ENCODE results near the gene SSBP3.
"Not testable (repeated sequence)": the region's sequence is repeated elsewhere in the genome, so short reads cannot be mapped to it uniquely, and the experiment has no call there.

SSBP3 gene

DNA sequence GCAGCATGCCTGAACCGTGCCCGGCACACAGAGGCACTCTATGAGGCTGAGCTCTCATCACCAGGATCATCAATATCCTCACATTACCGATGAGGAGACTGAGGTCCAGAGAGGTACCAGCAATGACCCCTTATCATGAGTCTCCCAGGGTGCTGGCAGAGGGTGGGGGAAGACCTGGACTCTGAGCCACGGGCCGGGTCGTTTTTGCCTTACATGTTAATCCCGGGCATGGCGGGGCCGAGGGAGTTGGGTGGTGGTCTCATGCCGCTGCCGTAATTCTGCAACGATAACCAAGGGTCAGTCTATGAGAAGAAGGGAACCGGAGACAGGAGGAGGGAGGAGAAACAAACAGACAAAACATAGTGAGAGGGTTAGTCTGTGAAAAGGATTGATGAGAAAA lies 163.2 kb downstream of the SSBP3 start:
- in situ Hi-C loops (cut with HindIII; ENCODE audit: low pct_unique_long_range_greater_than_20kb, low sequenced_read_pairs) = no loop called here
- no peak for TF ChIP-seq JUND (IDR thresholded peaks at IDR 0.05; ENCODE audit: low read depth)
- DNase-seq (ENCODE audit: low read depth in 1 of 2, low spot score in 1 of 2) = no peak

DNA sequence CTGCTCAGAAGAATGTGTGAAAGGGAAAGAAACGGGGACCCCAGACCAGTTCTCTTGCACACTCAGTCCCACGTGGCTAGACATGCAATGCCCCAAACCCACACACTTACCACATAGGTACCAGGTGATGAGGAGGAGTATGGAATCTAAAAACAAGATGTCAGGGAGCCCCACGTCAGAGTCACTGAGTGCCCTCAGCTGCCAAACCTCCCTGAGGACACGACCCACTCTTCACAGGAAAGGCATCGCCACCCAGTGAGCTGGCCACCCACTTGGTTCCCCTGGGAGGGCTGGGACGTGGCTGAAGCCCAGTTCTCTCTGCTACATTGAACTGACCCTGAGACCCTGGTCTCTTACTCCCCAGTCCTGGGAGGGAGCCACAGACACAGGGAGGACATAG lies 164.8 kb downstream of the SSBP3 start:
- no peak for DNase-seq (ENCODE audit: low read depth in 1 of 2, low spot score in 1 of 2)
- no peak for TF ChIP-seq JUND (IDR thresholded peaks at IDR 0.05; ENCODE audit: low read depth)
- in situ Hi-C loops (cut with HindIII; ENCODE audit: low pct_unique_long_range_greater_than_20kb, low sequenced_read_pairs) = no loop called here

- in situ Hi-C loops (cut with HindIII; ENCODE audit: low pct_unique_long_range_greater_than_20kb, low sequenced_read_pairs) = no loop called here
- no peak for DNase-seq (ENCODE audit: low read depth in 1 of 2, low spot score in 1 of 2)
- TF ChIP-seq JUND (IDR thresholded peaks at IDR 0.05; ENCODE audit: low read depth) = no peak
Measured at GRCh38 chr1:54240741-54241335, 165.4 kb downstream of the SSBP3 start.

DNA sequence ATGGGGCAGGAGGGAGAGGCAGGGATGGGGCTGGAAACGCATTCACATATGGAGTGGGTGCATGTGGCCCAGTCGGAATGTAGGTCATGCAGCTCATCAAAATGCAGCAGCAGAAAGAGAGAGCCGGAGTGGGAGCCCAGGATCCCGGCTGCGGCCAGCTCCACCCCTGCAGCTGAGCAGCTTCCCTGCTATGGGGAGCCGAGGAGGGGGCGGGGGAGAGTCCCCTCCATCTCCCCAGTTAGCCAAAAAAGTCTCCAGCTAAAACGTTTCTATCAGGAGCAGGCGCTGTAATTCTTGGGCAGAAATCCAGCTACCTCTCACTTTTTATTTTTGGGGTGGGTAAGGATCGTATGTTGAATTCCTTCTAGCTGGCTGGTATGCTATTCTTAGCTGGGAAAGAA lies 166.6 kb downstream of the SSBP3 start:
- TF ChIP-seq JUND (IDR thresholded peaks at IDR 0.05; ENCODE audit: low read depth) = no peak
- DNase-seq (ENCODE audit: low read depth in 1 of 2, low spot score in 1 of 2) = no peak
- in situ Hi-C loops (cut with HindIII; ENCODE audit: low pct_unique_long_range_greater_than_20kb, low sequenced_read_pairs) = no loop called here

- no peak for DNase-seq (ENCODE audit: low read depth in 1 of 2, low spot score in 1 of 2)
- TF ChIP-seq JUND (IDR thresholded peaks at IDR 0.05; ENCODE audit: low read depth) = no peak
- in situ Hi-C loops (cut with HindIII; ENCODE audit: low pct_unique_long_range_greater_than_20kb, low sequenced_read_pairs) = no loop called here
Measured at GRCh38 chr1:54239035-54239383, 167.2 kb downstream of the SSBP3 start.

DNA sequence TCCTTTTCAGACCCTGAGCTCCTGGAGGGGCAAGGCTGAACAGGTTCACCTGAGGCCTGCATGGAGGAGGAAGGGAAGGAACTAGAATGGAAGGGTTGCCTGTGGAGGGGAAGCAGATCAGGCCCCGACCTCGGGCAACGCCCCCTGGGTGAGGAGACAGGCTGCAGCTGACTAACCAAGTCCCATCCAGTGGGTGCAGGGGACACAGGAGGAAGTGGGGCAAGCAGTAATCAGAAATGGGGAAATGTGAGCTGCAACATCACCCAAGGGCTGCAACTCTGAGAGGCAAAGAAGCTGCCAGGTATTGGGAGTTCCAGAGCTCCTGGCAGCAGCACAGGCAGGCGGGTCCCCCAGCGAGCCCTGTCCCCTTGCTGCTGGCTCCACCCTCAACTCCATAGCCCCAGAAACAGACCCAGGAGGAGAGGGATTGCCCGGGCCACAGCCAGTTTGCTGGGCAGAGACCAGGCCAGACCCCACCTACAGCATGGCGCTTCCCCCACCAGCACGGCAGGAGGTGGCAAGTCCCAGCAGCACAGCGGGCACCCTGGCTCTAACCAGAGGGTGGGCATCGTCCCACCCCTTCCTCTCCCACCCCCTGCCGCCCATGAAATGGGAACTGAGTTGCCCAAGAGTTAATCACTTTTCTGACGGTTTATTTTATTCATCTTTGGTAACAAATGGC lies 167.7 kb downstream of the SSBP3 start:
- no peak for TF ChIP-seq JUND (IDR thresholded peaks at IDR 0.05; ENCODE audit: low read depth)
- in situ Hi-C loops (cut with HindIII; ENCODE audit: low pct_unique_long_range_greater_than_20kb, low sequenced_read_pairs) = no loop called here
- DNase-seq (ENCODE audit: low read depth in 1 of 2, low spot score in 1 of 2) = no peak

DNA sequence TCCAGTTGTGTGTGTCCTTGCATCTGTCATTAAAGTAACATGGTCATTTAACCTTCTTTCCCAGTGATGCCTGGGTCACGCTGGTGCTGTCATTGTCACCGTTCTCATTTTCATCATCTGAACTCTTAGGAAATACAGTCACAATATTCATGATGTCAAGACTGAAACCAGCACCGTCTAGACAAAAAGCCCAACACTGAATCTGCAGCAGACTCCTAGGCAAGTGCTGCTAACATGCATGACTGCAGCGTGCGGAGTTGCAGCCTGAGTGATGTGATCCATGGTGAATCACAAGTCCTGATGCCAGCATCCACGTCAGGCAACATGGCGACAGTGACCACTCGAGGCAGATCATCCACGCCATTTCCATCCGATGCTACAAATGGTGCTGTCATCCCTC lies 168.6 kb downstream of the SSBP3 start:
- no peak for DNase-seq (ENCODE audit: low read depth in 1 of 2, low spot score in 1 of 2)
- TF ChIP-seq JUND (IDR thresholded peaks at IDR 0.05; ENCODE audit: low read depth) = no peak
- in situ Hi-C loops (cut with HindIII; ENCODE audit: low pct_unique_long_range_greater_than_20kb, low sequenced_read_pairs) = no loop called here

- no peak for TF ChIP-seq JUND (IDR thresholded peaks at IDR 0.05; ENCODE audit: low read depth)
- in situ Hi-C loops (cut with HindIII; ENCODE audit: low pct_unique_long_range_greater_than_20kb, low sequenced_read_pairs) = no loop called here
- DNase-seq (ENCODE audit: low read depth in 1 of 2, low spot score in 1 of 2) = no peak
Measured at GRCh38 chr1:54234284-54234683, 171.9 kb downstream of the SSBP3 start.

- in situ Hi-C loops (cut with HindIII; ENCODE audit: low pct_unique_long_range_greater_than_20kb, low sequenced_read_pairs); DNase-seq (ENCODE audit: low read depth in 1 of 2, low spot score in 1 of 2): not testable (repeated sequence)
Measured at GRCh38 chr1:54233196-54233595, 173.0 kb downstream of the SSBP3 start.

DNA sequence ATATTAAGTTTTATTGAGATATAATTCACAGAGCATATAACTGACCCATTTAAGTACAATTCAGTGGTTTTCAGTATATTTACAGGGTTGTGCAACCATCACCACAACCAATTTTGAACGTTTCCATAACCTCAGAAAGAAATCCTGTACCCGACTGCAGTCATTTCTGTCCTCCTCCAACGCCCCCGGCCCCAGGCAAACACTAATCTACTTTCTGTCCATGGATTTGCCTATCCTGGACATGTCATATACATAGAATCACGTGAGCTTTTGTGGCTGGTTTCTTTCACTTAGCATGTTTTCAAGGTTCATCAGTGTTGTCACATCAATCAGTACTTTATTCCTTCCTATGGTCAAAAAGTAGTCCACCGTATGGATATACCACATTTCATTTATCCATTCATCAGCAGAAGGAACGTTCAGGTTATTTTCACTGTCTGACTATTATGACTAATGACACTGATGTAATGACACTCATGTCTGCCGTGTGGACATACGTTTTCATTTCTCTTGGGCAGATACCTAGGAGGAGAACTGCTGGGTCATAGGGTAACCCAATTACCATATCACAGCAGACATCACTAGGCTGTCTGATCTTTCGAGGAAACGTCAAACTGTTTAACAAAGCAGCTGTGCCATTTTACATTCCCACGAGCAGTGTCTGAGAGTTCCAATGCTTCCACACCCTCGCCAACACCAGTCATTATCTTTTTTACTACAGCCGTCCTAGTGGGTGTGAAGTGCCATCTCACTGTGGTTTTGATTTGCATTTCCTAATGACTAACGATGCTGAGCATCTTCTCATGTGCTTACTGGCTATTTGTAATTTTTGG lies 175.5 kb downstream of the SSBP3 start:
- in situ Hi-C loops (cut with HindIII; ENCODE audit: low pct_unique_long_range_greater_than_20kb, low sequenced_read_pairs) = no loop called here
- DNase-seq (ENCODE audit: low read depth in 1 of 2, low spot score in 1 of 2) = no peak
- TF ChIP-seq JUND (IDR thresholded peaks at IDR 0.05; ENCODE audit: low read depth) = no peak

DNA sequence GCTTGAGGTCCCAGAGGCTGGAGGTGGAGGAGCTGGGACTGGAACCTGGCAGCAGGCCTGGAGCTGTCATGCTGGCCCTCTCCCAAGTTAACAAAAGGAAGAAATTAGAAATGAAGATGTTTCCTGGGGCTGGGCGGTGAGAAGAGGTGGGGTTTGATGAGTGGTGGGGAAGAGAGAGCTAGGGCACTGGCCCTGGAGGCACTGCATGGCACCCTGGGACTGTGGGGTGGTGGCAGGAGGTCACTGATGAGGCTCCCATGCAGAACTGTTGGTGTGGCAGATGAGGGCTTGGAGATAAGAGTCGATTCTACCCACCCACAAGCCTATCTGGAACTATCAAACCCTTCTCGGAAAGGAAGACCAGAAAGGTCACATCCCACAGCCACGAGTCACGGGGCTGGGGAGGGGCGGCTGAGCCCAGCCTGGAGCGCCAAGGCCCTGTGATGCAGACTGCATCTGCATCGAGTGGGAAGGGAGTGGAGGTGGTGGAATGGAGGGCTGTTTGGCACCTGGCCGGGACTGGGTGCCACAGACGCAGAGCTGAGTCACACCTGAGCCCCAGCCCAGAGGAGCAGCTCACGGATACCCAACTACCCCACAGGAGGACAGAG lies 176.8 kb downstream of the SSBP3 start:
- no peak for DNase-seq (ENCODE audit: low read depth in 1 of 2, low spot score in 1 of 2)
- no peak for TF ChIP-seq JUND (IDR thresholded peaks at IDR 0.05; ENCODE audit: low read depth)
- in situ Hi-C loops (cut with HindIII; ENCODE audit: low pct_unique_long_range_greater_than_20kb, low sequenced_read_pairs) = no loop called here

DNA sequence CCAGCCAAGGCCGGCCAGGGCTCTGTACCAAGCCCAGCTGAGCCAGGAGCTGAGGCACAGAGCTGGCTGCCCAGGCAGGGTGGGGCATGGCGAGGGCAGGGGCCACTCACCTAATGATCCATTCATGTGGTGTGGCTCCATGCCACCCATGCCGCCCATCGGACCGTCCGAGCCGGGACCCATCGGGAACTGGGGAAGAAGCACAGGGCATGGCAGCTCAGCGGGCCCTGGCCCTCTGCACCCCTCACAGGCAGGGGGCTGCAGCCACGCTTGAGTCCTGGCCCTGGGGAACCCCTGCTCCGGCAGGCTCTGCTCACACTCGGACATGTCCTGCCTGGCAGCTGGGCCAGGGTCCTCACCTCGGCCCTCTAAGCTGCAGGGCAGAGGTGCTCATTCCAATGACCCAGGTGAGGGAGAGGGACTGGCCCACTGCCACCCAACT lies 177.5 kb downstream of the SSBP3 start:
- no peak for TF ChIP-seq JUND (IDR thresholded peaks at IDR 0.05; ENCODE audit: low read depth)
- in situ Hi-C loops (cut with HindIII; ENCODE audit: low pct_unique_long_range_greater_than_20kb, low sequenced_read_pairs) = no loop called here
- DNase-seq (ENCODE audit: low read depth in 1 of 2, low spot score in 1 of 2) = no peak

DNA sequence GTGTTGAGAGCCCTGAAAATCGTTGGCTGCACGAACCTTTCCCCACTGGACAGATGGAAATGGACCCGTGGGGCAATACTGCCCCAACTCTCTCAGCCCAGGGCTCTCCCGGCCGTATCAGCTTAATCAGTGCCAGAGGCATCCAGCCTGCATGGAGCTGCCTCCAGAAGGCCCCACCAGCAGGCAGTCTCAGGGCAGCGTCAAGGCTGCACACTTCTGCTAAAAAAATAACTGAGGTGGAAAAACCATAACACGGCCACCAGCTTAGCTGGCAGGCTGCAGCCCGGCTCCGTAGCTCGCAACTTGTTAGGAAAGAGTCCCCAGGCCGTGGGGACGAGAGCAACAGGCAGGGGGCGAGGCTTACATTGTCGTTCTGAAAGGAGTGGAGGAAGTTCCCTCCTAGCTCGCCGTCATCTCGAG lies 178.3 kb downstream of the SSBP3 start:
- no peak for TF ChIP-seq JUND (IDR thresholded peaks at IDR 0.05; ENCODE audit: low read depth)
- in situ Hi-C loops (cut with HindIII; ENCODE audit: low pct_unique_long_range_greater_than_20kb, low sequenced_read_pairs) = no loop called here
- DNase-seq (ENCODE audit: low read depth in 1 of 2, low spot score in 1 of 2) = no peak
